H9 (cell line): ENCODE results near the gene LYRM9. TPM values are rescaled to one million over a fixed set of nuclear protein-coding genes. Genes with fewer than 3 reads are reported as not detected.
"Not testable (repeated sequence)": the region's sequence is repeated elsewhere in the genome, so short reads cannot be mapped to it uniquely, and the experiment has no call there.

Source experiments
- DNase-seq: peaks from one replicate; pipeline ENCODE4 v3.0.0-alpha.2; 2017
- H2AFZ ChIP-seq: one replicate; pipeline ENCODE4 v1.6.1; 2013; ENCODE audit warnings: mild to moderate bottlenecking, low read length, control low read depth, moderate library complexity
- H2AK5ac ChIP-seq: 2 replicates; pipeline ENCODE4 v1.6.1; 2013; ENCODE audit warnings: low read length, control low read depth, mixed read lengths; ENCODE audit not compliant: insufficient read length
- H2BK120ac ChIP-seq: one replicate; pipeline ENCODE4 v1.6.1; 2013; ENCODE audit warnings: low read depth, mild to moderate bottlenecking, low read length, control low read depth, inconsistent platforms; ENCODE audit not compliant: poor library complexity, severe bottlenecking
- H2BK12ac ChIP-seq: 2 replicates; pipeline ENCODE4 v1.6.1; 2013; ENCODE audit warnings: low read length, control low read depth, mixed read lengths, low read depth; ENCODE audit not compliant: insufficient read length
- H2BK15ac ChIP-seq: 2 replicates; pipeline ENCODE4 v1.6.1; 2013; ENCODE audit warnings: low read depth, low read length, control low read depth
- H2BK20ac ChIP-seq: one replicate; pipeline ENCODE4 v1.6.1; 2013; ENCODE audit warnings: low read depth, mild to moderate bottlenecking, low read length, control low read depth, inconsistent platforms; ENCODE audit not compliant: poor library complexity, severe bottlenecking
- H2BK5ac ChIP-seq: 2 replicates; pipeline ENCODE4 v1.6.1; 2013; ENCODE audit warnings: low read length, control low read depth, mixed read lengths; ENCODE audit not compliant: insufficient read length
- H3K14ac ChIP-seq: 2 replicates; pipeline ENCODE4 v1.6.1; 2013; ENCODE audit warnings: low read length, control low read depth; ENCODE audit not compliant: insufficient read depth
- H3K18ac ChIP-seq: 2 replicates; pipeline ENCODE4 v1.6.1; 2013; ENCODE audit warnings: low read depth, mild to moderate bottlenecking, mixed read lengths, low read length, control low read depth; ENCODE audit not compliant: insufficient read length
- H3K23ac ChIP-seq: 2 replicates; pipeline ENCODE4 v1.6.1; 2013; ENCODE audit warnings: low read length, control low read depth, mixed read lengths, low read depth; ENCODE audit not compliant: insufficient read length
- H3K23me2 ChIP-seq: 2 replicates; pipeline ENCODE4 v1.6.1; 2013; ENCODE audit warnings: low read depth, mild to moderate bottlenecking, mixed read lengths, low read length, control low read depth; ENCODE audit not compliant: insufficient read length, poor library complexity, severe bottlenecking
- H3K27ac ChIP-seq: 2 replicates; pipeline ENCODE4 v1.5.1; 2013; ENCODE audit warnings: low read length, control low read depth, mixed read lengths, low read depth; ENCODE audit not compliant: insufficient read length
- H3K27me3 ChIP-seq: 2 replicates; pipeline ENCODE4 v1.6.1; 2013; ENCODE audit warnings: low read length, control low read depth, inconsistent platforms; ENCODE audit not compliant: insufficient read depth
- H3K4ac ChIP-seq: 2 replicates; pipeline ENCODE4 v1.6.1; 2013; ENCODE audit warnings: low read depth, mild to moderate bottlenecking, control low read depth, inconsistent platforms, low read length, moderate library complexity
- H3K4me1 ChIP-seq: 2 replicates; pipeline ENCODE4 v1.6.1; 2013; ENCODE audit warnings: low read length, control low read depth, inconsistent platforms; ENCODE audit not compliant: insufficient read depth
- H3K4me2 ChIP-seq: 2 replicates; pipeline ENCODE4 v1.6.1; 2013; ENCODE audit warnings: low read length, control low read depth, mixed read lengths; ENCODE audit not compliant: insufficient read length, insufficient read depth
- H3K56ac ChIP-seq: 2 replicates; pipeline ENCODE4 v1.6.1; 2013; ENCODE audit warnings: low read depth, mild to moderate bottlenecking, mixed read lengths, low read length, control low read depth; ENCODE audit not compliant: insufficient read length
- H3K79me1 ChIP-seq: 2 replicates; pipeline ENCODE4 v1.6.1; 2013; ENCODE audit warnings: low read depth, mild to moderate bottlenecking, moderate library complexity, low read length, control low read depth, inconsistent platforms; ENCODE audit not compliant: insufficient read depth, poor library complexity, severe bottlenecking
- H3K79me2 ChIP-seq: 2 replicates; pipeline ENCODE4 v1.6.1; 2013; ENCODE audit warnings: low read length, control low read depth, inconsistent platforms; ENCODE audit not compliant: insufficient read depth
- H3K9ac ChIP-seq: 2 replicates; pipeline ENCODE4 v1.6.1; 2013; ENCODE audit warnings: low read length, control low read depth, mixed read lengths; ENCODE audit not compliant: insufficient read length; ENCODE audit errors: extremely low read depth
- H3K9me3 ChIP-seq: one replicate; pipeline ENCODE4 v1.6.1; 2013; ENCODE audit warnings: low read depth, low read length, inconsistent platforms; ENCODE audit not compliant: control insufficient read depth
- H3T11ph ChIP-seq: one replicate; pipeline ENCODE4 v1.6.1; 2013; ENCODE audit warnings: mild to moderate bottlenecking, low read length, control low read depth, inconsistent platforms
- H4K20me1 ChIP-seq: one replicate; pipeline ENCODE4 v1.6.1; 2013; ENCODE audit not compliant: control insufficient read depth, insufficient read length, insufficient read depth
- H4K5ac ChIP-seq: 2 replicates; pipeline ENCODE4 v1.6.1; 2013; ENCODE audit warnings: low read depth, mild to moderate bottlenecking, mixed read lengths, low read length, control low read depth; ENCODE audit not compliant: insufficient read length
- H4K8ac ChIP-seq: replicated peaks from 2 replicates; pipeline ENCODE4 v1.6.1; 2013; ENCODE audit warnings: low read length, control low read depth, mixed read lengths, low read depth; ENCODE audit not compliant: insufficient read length
- H4K91ac ChIP-seq: 2 replicates; pipeline ENCODE4 v1.6.1; 2013; ENCODE audit warnings: low read depth, mild to moderate bottlenecking, moderate library complexity, mixed read lengths, low read length, control low read depth; ENCODE audit not compliant: insufficient read length
- H3K27ac Mint-ChIP-seq, 3 experiments: 2 replicates in 2 of 3; 3 replicates in 1 of 3; pipeline ENCODE4 v1.8.0; 2020 to 2021; ENCODE audit warnings: mixed read lengths in 3 of 3, mild to moderate bottlenecking in 1 of 3, moderate library complexity in 1 of 3
- H3K27me3 Mint-ChIP-seq: 2 replicates; pipeline ENCODE4 v1.8.0; 2021; ENCODE audit warnings: low read depth, mild to moderate bottlenecking, moderate library complexity, mixed read lengths
- H3K36me3 Mint-ChIP-seq, 3 experiments: 2 replicates in 2 of 3; 3 replicates in 1 of 3; pipeline ENCODE4 v1.8.0; 2020 to 2021; ENCODE audit warnings: low read depth in 3 of 3, mixed read lengths in 3 of 3; ENCODE audit not compliant: insufficient read depth in 1 of 3
- H3K4me1 Mint-ChIP-seq, 2 experiments: 2 replicates each; pipeline ENCODE4 v1.8.0; 2020; ENCODE audit warnings: mixed read lengths in 2 of 2
- H3K4me3 Mint-ChIP-seq, 2 experiments: 2 replicates in 1 of 2; 3 replicates in 1 of 2; pipeline ENCODE4 v1.8.0; 2020 to 2021; ENCODE audit warnings: mild to moderate bottlenecking in 2 of 2, mixed read lengths in 2 of 2, moderate library complexity in 1 of 2
- H3K9me3 Mint-ChIP-seq, 2 experiments: 2 replicates in 1 of 2; 3 replicates in 1 of 2; pipeline ENCODE4 v1.8.0; 2020; ENCODE audit warnings: mild to moderate bottlenecking in 2 of 2, mixed read lengths in 2 of 2, moderate library complexity in 1 of 2
- CTCF ChIP-seq: fragments of 200-600 bp; sonication (generic); conservative IDR thresholded peaks from 3 replicates; pipeline ENCODE4 v1.8.0; 2021; ENCODE audit warnings: antibody characterized with exemption, mild to moderate bottlenecking
- WGBS: extraction: QIAGEN DNeasy Blood & Tissue Kit; methylation state at CpG from one replicate; pipeline ENCODE4 v1.1.7; 2013; ENCODE audit warnings: missing lambda C conversion rate, low lambda C conversion rate, mixed read lengths; ENCODE audit not compliant: insufficient read length; ENCODE audit errors: extremely low coverage; 5-methylcytosine and 5-hydroxymethylcytosine counted together
- total RNA-seq: library from RNA; stranded (reverse); gene quantifications from 2 replicates; pipeline ENCODE4 v1.2.1, GENCODE V29; 2021

The LYRM9 gene
- total RNA-seq, 1 experiment from 2014 or later, result 2.2 TPM

GRCh38 chr17:27848931-27849330 is 44.2 kb downstream of the LYRM9 start:
- Mint-ChIP-seq H3K4me3 (no peak overlapping the region), H3K4me1 (peaks cover 5 to 17% of the 10 kb centered on the region in 2 experiments), H3K27ac (no peak overlapping the region), H3K27me3 (no peaks in the 10 kb centered on the region), H3K36me3 (no peaks in the 10 kb centered on the region; a peak in 1 of 7 replicates), H3K9me3 (no peaks in the 10 kb centered on the region)
- Histone ChIP-seq H3K27me3 (no peaks in the 10 kb centered on the region), H2BK5ac (no peak overlapping the region), H3K4me1 (0 out of 2 replicates have a peak, but pooled peaks cover 3% of the 10 kb centered on the region), H4K20me1 (no peaks in the 10 kb centered on the region), H4K5ac (no peak overlapping the region), H2BK15ac (no peak overlapping the region), H3K18ac (no peak overlapping the region), H3K79me1 (no peaks in the 10 kb centered on the region), H4K8ac (no peak overlapping the region), H3K27ac (no peak overlapping the region), H2AFZ (no peak overlapping the region), H2AK5ac (no peak overlapping the region), H2BK12ac (no peak overlapping the region), H3K9ac (no peak overlapping the region), H4K91ac (no peak overlapping the region), H3K23me2 (no peaks in the 10 kb centered on the region), H3K79me2 (no peaks in the 10 kb centered on the region), H3K56ac (no peak overlapping the region), H3K14ac (no peak overlapping the region), H2BK120ac (no peak overlapping the region), H3K4ac (no peak overlapping the region), H3K23ac (no peak overlapping the region), H3K4me2 (no peak overlapping the region), H3T11ph (no peak overlapping the region), H2BK20ac (no peak overlapping the region), H3K9me3 (no peaks in the 10 kb centered on the region)
- no CpG with 5 or more reads among the region's 3 CpGs for WGBS
- TF ChIP-seq CTCF, result no peak
- DNase-seq, result no peak

GRCh38 chr17:27846808-27847307 is 46.3 kb downstream of the LYRM9 start:
- not testable (repeated sequence) for H3K9me3 Mint-ChIP-seq, H3K9ac ChIP-seq, H3K9me3 ChIP-seq, H3K79me1 ChIP-seq, H3K27me3 Mint-ChIP-seq, H3K4me2 ChIP-seq, H2BK120ac ChIP-seq, H4K8ac ChIP-seq, H3K23ac ChIP-seq, H2AK5ac ChIP-seq, H2BK12ac ChIP-seq, H4K20me1 ChIP-seq, H3K56ac ChIP-seq, H3K27ac ChIP-seq, H3K18ac ChIP-seq, H3K23me2 ChIP-seq, H4K5ac ChIP-seq, H2BK15ac ChIP-seq, DNase-seq, H4K91ac ChIP-seq, H3K79me2 ChIP-seq, H3K4ac ChIP-seq, H2BK5ac ChIP-seq, H3K36me3 Mint-ChIP-seq, H3K14ac ChIP-seq, H2AFZ ChIP-seq, H3K4me3 Mint-ChIP-seq, H2BK20ac ChIP-seq, H3K27me3 ChIP-seq, H3T11ph ChIP-seq, H3K4me1 ChIP-seq, H3K27ac Mint-ChIP-seq
- peaks cover 5 to 17% of the 10 kb centered on the region in 2 experiments for H3K4me1 Mint-ChIP-seq
- no CpG with 5 or more reads among the region's 11 CpGs for WGBS
